ENCODE data around the gene SGPP2. TPM values are rescaled to one million over a fixed set of nuclear protein-coding genes. Genes with fewer than 3 reads are reported as not detected.

The SGPP2 gene
- total and polyA plus RNA-seq, 2 donors (not counting 3 experiments of a cell fraction or from before 2014, with no cell fraction given), result not detected

DNA sequence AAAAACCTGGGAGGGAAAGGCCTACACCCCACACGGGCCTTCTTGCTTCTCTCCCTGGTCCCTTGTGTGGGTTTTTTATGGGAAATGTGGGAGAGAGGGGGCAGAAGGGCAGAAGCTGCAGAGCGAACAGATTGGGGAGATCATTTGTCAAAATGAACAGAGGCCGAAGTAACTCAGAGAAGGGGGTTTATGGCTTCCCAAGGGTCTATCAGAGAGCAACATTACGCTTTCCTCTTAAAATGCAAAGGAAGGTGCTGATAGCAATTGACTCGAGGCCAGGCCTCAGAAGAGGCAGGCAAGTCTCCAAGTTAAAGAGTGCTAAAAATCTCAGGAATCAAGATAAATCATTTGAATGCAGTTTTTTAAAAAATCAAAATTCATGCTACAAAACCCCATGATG lies 101.5 kb downstream of the SGPP2 start:
- dilution Hi-C loops (cut with MboI; ENCODE audit: extremely low pct_ligation_motif_present, low sequenced_read_pairs), result no loop called here
- Histone ChIP-seq H3K4me2 (ENCODE audit: insufficient read depth, low read length) (no peak overlapping the region), H3K27me3 (ENCODE audit: control insufficient read depth in 2 of 2, insufficient read depth in 2 of 2, low read length in 2 of 2) (no peaks in the 10 kb centered on the region), H3K4me1 (ENCODE audit: control insufficient read depth, extremely low read depth, insufficient read depth, low read length) (no peaks in the 10 kb centered on the region), H3K9me3 (replicated peaks; ENCODE audit: control insufficient read depth, insufficient read depth, low read length) (no peaks in the 10 kb centered on the region), H3K27ac (ENCODE audit: insufficient read depth, low read depth, low read length) (no peak overlapping the region), H3K36me3 (ENCODE audit: control insufficient read depth in 2 of 2, extremely low read depth in 1 of 2, insufficient read depth in 2 of 2, low read length in 2 of 2) (no peaks in the 10 kb centered on the region), H2AFZ (ENCODE audit: low read depth, low read length) (no peak overlapping the region), H3K9me1 (replicated peaks; ENCODE audit: control insufficient read depth, extremely low read depth, insufficient read depth, low read length) (no peaks in the 10 kb centered on the region), H3K4me3 (replicated peaks in 1 of 3; ENCODE audit: insufficient read depth in 1 of 3, low read depth in 1 of 3, low read length in 3 of 3) (no peak overlapping the region), H4K20me1 (replicated peaks; ENCODE audit: control insufficient read depth, extremely low read depth, insufficient read depth, low read length) (no peaks in the 10 kb centered on the region), H3K9ac (replicated peaks; ENCODE audit: extremely low read depth, insufficient read depth, low read length) (no peak overlapping the region), H3K79me2 (ENCODE audit: control insufficient read depth, insufficient read depth, low read length) (no peaks in the 10 kb centered on the region)
- intact Hi-C loops (cut with micrococcal nuclease), result no loop called here
- ChIA-PET CTCF (no interaction called here), POLR2A (no interaction called here)
- TF ChIP-seq GATA2 (IDR thresholded peaks at IDR 0.05; ENCODE audit: insufficient read depth, insufficient read length, low read depth, low read length) (no peak), JUN (IDR thresholded peaks at IDR 0.05; ENCODE audit: borderline replicate concordance, insufficient read depth, insufficient read length, low read depth) (no peak), MYC (IDR thresholded peaks at IDR 0.05; ENCODE audit: low read depth, low read length) (no peak), POLR2AphosphoS5 (IDR thresholded peaks at IDR 0.05; ENCODE audit: insufficient read depth, low read depth, low read length) (no peak), POLR2A (IDR thresholded peaks at IDR 0.05; ENCODE audit: low read depth, low read length) (no peak), EZH2 (IDR thresholded peaks at IDR 0.05; ENCODE audit: borderline replicate concordance, low read depth, low read length, severe bottlenecking) (no peak), FOS (IDR thresholded peaks at IDR 0.05; ENCODE audit: borderline replicate concordance, insufficient read depth, low read length) (no peak)
- TF ChIP-seq, protein P1, sequence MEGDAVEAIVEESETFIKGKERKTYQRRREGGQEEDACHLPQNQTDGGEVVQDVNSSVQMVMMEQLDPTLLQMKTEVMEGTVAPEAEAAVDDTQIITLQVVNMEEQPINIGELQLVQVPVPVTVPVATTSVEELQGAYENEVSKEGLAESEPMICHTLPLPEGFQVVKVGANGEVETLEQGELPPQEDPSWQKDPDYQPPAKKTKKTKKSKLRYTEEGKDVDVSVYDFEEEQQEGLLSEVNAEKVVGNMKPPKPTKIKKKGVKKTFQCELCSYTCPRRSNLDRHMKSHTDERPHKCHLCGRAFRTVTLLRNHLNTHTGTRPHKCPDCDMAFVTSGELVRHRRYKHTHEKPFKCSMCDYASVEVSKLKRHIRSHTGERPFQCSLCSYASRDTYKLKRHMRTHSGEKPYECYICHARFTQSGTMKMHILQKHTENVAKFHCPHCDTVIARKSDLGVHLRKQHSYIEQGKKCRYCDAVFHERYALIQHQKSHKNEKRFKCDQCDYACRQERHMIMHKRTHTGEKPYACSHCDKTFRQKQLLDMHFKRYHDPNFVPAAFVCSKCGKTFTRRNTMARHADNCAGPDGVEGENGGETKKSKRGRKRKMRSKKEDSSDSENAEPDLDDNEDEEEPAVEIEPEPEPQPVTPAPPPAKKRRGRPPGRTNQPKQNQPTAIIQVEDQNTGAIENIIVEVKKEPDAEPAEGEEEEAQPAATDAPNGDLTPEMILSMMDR (IDR thresholded peaks at IDR 0.05; ENCODE audit: extremely low read depth in 1 of 2, insufficient read depth in 1 of 2, low read depth in 1 of 2, low read length in 2 of 2), result no peak
- TF ChIP-seq, protein P2, sequence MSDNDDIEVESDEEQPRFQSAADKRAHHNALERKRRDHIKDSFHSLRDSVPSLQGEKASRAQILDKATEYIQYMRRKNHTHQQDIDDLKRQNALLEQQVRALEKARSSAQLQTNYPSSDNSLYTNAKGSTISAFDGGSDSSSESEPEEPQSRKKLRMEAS (IDR thresholded peaks at IDR 0.05; ENCODE audit: insufficient read depth, insufficient read length), result no peak
- no peak for FAIRE-seq
- no peak for DNase-seq (ENCODE audit: low read depth, low spot score)
- BruUV-seq (replicated peaks), result no TSS peak
